Stimulated activated CD4-positive, alpha-beta T cell treated with anti-CD3 and anti-CD28 coated beads, Interleukin-4, amount 100 ng/mL, for 1 hour (primary cell): Measurements from ENCODE around the gene HID1.
"Not testable (repeated sequence)": the region's sequence is repeated elsewhere in the genome, so short reads cannot be mapped to it uniquely, and the experiment has no call there.

ENCODE experiments used
- DNase-seq: peaks from one replicate; pipeline ENCODE4 v3.0.0-alpha.2; 2020

HID1 gene

DNA sequence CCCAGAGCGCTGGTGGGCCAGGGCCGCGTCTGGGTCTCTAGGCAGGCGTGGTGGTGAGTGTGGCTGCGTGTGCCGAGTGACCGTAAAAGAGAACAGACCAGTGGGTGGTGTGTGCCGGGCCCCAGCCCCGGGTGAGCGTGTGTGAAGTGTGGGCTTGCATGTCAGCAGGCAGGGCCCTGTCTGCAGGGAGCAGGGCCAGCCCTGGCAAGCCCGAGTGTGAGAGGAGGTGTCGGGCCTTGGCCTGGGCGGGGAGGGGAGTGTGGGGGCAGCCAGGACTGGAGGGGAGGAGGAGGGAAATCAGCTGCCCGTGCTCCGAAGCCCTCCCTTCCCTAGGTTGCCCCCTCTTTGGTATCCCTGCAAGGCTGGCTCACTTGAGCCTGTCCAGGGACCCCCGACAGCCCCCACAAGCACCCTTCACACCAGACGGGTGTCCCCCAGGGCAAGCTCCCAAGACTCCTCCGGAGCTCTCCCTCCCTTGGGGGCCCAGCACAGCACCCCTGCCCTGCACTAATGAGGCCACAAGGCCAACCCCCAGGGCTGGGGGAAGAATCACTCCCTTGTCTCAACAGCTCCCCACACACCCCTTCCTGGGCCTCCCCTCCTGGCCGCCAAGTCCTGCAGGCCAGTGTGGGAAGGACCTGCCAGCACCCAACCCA lies 51.4 kb downstream of the HID1 start:
- no peak for DNase-seq

DNA sequence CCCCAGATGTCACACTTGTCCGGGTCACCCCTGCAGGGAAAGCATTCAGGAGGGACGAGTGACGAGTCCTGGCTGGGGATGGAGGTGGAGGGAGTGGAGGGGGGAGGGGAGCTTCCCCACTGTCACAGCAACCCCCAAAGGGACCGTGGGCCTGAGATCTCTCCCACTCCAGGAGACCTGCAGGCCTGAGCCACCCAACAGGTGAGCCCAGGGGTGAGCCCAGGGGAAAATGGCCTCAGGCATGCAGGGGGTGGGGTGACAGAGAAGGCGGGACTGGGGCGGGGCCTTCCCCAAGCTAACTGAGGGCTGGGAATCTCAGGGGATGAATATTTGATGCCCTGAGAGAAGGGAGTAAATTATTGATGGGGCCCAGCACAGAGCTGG lies 51.9 kb downstream of the HID1 start:
- no peak for DNase-seq

DNA sequence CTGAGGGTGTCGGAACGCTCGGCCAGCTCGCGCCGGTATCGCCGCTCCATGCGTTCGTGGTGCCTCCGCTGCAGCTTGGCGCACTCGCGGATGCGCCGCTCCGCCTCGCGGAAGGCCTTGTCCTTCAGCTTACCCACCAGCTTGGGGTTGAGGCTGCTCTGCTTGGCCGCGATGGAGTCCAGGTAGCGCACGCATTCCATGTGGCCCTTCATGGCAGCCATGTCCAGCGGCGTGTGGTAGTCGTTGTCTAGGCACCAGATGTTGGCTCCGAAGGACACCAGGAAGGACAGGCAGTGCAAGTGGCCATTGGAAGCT lies 52.3 kb downstream of the HID1 start:
- DNase-seq: no peak

DNA sequence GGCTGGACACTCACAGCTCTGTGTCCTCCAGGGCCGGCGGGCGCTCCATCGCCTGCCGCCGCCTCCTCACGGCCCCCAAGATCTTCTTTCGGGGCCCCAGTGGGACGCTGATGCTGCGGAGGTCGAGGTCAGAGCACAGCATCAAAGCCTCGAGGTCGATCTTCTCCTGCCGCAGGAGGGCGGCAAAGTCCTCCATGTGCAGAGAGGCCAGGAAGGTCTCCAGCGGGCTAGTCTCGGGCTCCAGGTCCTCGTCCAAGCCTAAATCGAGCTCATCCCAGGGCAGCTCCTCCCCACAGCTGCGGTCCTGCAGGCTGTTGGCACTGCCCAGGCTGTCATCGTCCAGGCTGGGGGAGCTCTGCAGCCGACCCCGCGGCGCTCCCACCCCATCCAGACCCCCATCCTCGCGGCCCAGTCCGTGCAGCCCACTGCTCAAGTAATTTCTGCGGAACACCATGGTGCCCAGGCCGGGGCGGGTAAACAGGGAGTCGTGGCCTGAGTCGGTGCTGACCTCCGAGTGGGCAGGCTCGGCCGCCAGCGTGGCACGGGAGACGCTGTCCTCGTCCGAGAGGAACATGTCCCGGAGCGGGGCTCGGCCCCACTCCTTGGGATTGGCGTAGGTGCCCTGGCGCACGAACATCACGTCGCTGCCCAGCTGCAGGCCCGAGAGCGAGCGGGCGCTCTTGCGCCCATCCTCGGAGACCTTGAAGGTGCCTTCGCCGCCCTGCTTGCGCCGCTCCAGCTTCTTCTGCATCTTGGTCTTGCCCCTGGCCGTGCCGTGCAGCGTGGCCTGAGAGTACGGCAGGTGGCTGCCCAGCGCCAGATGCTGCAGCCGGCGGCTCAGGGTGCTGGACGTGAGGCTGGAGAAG lies 52.9 kb downstream of the HID1 start:
- DNase-seq: no peak

DNA sequence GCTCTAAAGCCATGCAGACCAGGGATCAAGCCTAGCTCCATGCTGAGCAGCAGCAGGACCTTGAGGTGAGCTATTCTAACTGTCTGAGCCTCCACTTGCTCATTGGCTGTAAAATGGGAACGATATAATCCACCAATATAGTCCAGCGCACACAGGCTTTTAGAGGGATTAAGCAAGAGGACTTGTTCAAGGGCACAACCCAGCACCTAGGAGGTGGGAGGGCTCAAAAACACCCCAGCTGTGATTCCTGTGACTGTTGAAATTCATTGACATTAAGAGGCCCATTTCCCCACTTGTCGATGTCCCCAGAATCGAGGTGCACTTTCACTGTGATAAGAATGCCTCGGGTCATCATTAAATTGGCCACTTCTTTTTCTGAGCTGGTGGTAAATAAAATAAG lies 53.7 kb downstream of the HID1 start:
- DNase-seq: no peak

DNA sequence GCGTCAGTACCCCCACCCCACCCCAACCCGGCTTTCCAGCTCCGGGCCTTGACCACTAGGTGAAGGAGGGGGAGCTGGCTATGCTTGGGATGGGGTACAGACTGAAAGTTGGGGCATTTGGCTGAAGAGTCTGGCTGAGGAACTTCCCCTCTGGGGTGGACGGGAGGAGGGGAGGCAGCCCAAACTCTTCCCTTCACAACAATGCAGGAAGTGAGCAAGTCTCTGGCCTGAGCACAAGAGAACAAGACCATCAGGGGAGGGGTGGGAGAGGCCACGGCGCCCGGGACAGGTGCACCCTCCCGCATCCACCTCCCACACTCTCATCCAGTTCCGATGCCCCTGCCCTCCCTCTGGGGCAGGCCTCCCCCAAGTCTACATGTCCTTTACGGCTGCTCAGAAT lies 55.1 kb downstream of the HID1 start:
- no peak for DNase-seq

DNA sequence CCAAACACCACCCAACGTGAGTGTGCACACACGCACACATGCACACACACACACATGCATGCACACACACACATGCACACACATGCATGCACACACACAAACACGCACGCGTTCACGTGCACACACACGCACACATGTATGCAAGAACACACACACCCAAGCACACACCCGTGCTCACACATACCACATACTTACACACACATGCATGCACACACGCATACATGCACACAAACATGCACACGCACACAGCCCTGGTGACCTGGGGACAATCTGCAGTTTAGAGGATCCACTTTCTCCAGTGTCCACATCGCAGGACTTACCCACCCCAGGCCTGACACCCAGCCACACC lies 55.7 kb downstream of the HID1 start:
- no peak for DNase-seq

DNA sequence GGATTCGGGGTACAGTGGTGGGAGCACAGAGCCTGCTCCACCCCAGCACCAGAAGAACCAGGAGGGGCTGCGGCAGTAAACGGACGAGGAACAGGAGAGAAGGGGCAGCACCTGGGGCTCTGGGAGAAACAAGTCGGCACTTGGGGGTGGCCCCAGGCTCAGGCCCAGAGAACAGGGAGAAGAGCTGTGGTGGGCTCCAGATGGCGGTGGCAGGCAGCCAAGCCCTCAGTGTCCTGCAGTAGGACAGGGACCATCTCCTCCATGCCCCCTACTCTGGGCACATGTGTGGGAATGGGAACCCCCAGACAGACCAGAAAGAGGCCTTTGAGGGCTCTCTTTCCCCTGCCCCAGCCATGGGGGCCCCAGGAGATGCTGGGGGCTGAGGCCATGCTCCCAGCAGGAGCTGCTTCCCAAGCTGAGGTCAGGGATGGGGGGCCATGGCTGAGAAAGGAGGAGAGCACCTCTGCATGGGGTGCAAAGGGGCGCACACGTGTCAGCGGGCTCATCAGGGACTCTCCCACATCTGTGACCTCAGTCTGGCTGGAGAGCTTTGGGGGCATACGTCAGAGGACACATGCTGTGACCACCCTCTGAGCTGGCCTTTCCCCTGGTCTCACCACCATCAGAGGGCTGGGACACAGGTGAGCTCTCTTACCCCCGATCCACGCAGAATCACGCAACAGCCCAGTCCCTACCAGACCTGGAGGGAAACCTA lies 56.3 kb downstream of the HID1 start:
- no peak for DNase-seq

DNA sequence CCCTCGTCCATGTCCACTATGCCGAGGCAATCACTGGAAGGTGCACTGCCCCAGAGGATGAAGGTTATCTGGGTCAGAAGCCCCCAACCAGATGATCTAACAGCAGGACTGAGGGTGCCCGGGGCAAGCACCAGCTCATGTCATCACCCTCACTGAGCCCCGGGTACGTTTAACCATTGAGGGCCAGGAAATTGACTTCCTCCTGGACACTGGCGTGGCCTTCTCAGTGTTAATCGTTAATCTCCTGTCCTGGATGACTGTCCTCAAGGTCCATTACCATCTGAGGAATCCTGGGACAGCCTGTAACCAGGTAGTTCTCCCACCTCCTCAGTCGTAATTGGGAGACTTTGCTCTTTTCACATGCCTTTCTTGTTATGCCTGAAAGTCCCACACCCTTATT lies 61.1 kb downstream of the HID1 start:
- DNase-seq: not testable (repeated sequence)

DNA sequence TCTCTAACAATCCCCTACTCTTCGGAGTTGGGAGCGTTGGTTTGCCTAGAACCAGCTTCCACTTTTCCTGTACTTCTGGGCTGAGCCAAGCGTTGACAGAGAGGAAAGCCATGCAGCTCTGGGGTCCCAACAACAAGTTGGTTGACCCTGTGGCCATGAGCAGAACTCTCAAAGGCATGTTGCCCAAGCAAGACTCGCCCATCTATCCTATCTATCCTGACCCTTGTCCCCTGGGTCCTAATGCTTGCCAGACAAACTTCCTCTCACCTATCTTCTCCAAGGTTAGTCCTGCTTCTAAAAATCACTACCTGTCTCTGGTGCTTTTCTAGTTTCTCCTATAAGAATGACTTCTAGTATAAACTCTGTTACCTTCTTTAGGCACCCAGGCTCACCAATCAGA lies 63.5 kb downstream of the HID1 start:
- not testable (repeated sequence) for DNase-seq

DNA sequence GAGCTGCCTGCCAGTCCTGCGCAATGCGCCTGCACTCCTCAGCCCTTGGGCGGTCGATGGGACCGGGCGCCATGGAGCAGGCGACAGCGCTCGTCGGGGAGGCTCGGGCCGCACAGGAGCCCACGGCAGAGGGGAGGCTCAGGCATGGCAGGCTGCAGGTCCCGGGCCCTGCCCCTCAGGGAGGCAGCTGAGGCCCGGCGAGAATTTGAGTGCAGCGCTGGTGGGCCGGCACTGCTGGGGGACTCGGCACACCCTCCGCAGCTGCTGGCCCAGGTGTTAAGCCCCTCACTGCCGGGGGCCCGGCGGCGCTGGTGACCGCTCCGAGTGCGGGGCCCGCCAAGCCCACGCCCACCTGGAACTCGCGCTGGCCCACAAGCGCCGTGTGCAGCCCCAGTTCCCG lies 65.5 kb downstream of the HID1 start:
- DNase-seq: no peak

DNA sequence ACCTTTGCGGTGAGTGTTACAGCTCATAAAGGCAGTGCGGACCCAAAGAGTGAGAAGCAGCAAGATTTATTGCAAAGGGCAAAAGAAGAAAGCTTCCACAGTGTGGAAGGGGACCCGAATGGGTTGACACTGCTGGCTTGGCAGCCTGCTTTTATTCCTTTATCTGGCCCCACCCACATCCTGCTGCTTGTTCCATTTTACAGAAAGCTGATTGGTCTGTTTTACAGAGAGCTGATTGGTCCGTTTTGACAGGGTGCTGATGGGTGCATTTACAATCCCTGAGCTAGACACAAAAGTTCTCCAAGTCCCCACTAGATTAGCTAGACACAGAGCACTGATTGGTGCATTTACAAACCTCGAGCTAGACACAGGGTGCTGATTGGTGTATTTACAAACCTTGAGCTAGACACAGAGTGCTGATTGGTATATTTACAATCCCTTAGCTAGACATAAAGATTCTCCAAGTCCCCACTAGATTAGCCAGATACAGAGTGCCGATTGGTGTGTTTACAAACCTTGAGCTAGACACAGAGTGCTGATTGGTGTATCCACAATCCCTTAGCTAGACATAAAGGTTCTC lies 66.3 kb downstream of the HID1 start:
- not testable (repeated sequence) for DNase-seq

DNA sequence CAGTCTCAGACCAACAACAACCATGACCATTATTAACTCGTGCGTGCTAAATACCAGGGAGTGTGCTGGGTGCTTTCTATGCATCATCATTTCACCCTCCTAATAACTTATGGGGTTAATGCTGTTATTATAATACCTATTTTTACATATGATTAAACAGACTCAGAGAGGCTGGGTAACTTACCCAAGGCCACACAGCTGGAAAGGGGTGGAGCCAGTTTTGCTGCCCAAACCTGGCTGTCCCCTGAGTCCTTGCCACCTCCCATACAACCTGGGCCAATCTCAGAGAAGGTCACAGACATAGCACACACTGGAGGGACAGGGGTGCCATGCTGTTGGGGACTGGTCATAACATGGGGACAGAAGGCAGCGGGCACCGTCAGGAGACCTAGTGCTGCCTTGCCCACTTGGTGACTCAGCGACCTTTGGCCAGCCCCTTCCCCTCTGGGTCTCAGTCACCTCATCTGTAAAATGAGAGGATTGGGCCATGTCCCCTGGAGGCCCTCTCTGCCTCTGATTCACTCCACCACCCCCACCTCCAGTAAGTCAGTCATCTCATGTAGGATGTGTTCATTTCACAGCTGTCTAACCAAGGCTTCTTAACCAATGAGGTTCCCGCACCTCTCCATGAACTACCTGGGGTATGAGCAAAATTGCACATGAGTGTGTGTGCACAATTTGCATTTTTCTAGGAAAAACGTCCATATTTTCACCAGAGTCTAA lies 67.7 kb downstream of the HID1 start:
- DNase-seq: no peak

DNA sequence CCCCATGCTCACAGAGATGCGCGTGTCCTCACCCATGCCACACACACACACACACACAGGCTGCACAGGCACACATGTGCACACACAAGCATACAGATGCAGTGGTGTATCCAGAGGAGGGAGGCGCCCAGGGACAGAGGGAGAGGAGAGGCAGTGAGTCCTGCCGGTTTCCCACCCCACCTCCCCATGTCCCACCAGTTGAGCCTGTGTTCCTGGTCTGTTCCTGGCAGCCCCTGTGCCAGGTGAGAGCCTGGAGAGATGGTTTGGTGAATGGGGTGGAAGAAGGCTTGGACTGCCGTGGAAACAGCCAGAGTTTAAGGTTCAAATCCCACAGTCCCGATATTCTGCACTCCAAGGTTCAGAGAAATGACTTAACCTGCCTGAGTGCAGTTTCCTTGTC lies 68.9 kb downstream of the HID1 start:
- DNase-seq: no peak

DNA sequence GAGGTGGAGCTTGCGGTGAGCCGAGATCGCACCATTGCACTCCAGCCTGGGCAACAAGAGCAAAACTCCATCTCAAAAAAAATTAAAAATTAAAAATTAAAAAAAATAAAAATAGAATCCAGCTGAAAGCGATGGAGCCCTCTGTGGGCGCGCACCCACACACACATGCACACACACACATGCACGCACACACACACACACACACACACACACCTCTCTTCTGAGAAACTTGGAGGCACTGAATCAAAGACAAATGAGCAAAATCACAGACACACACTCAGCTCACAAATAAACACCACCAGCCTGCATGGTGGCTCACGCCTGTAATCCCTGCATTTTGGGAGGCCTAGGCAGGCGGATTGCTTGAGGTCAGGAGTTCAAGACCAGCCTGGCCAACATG lies 69.5 kb downstream of the HID1 start:
- DNase-seq: no peak

DNA sequence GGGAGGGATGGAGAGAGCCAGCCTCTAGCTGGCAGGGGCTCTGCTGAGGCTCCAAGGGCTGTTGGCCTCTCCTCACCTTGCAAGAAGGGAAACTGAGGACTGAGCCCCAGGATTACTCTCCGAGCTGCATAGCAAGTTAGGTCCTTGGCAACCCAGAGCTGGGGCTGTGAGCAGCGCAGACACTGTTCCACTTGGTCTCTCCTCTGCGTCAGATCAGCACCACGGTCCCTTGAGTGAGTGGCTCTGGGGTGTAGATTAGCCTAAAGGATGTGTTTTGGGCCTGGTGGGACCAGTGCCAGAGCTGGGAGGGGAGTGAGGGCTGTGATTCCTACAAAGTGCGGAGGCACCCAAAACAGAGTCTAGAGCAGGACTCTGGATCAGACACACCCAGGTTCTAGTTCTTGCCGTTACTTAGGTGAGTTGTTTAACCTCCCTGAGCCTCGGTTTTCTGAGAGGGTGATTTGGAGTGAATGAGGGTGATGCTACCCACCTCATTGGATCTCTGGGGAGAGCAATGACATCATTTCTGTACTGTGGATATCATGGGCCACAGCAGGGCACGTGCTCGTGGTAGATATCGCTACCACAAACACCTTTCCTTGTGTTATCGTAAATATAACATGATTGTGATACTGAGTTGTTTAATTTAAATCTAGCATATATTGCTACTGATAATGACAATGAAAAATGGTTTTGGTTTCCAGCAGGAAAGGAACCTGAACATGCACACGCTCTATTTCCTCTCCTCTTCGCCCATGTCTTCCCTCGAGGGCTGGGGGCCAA lies 71.0 kb downstream of the HID1 start:
- DNase-seq: no peak
